GM18870 (cell line): ENCODE data around the gene TMEM30B.
A peak's percentile ranks its signal among the peaks of the same experiment; 100 is the strongest.
"Not testable (repeated sequence)": the region's sequence is repeated elsewhere in the genome, so short reads cannot be mapped to it uniquely, and the experiment has no call there.

ENCODE experiments used
- ATAC-seq: cut with Tn5 transposase; IDR thresholded peaks from one replicate; pipeline ENCODE4 v1.9.1; 2021; ENCODE audit warnings: moderate library complexity; ENCODE audit not compliant: unreplicated experiment

Gene TMEM30B

GRCh38 chr14:61281186-61281947 is at the start of gene TMEM30B:
TSS of gene TMEM30B (minus strand) at chr14:61281338. CDS start at chr14:61281147, 191 bp downstream.
- ATAC-seq = no peak

- ATAC-seq = peak; percentile 49
These were observed 49.4 kb upstream of the TMEM30B start for GRCh38 chr14:61330511-61330910.

GRCh38 chr14:61329478-61330051 is 48.4 kb upstream of the TMEM30B start:
- no peak for ATAC-seq

GRCh38 chr14:61328626-61329262 is 47.6 kb upstream of the TMEM30B start:
- no peak for ATAC-seq

GRCh38 chr14:61326847-61327246 is 45.7 kb upstream of the TMEM30B start:
- ATAC-seq = no peak

GRCh38 chr14:61326146-61326545 is 45.0 kb upstream of the TMEM30B start:
- ATAC-seq = no peak

GRCh38 chr14:61325166-61325565 is 44.0 kb upstream of the TMEM30B start:
- no peak for ATAC-seq

- ATAC-seq = no peak
These were observed 42.8 kb upstream of the TMEM30B start for GRCh38 chr14:61323970-61324369.

GRCh38 chr14:61322799-61323290 is 41.7 kb upstream of the TMEM30B start:
- ATAC-seq = no peak

GRCh38 chr14:61322011-61322798 is 41.1 kb upstream of the TMEM30B start:
- ATAC-seq = no peak

GRCh38 chr14:61321385-61322010 is 40.4 kb upstream of the TMEM30B start, which contains the start of gene PRKCH:
TSS of gene PRKCH (plus strand) at chr14:61321579. CDS start at chr14:61322102, 523 bp downstream.
- ATAC-seq = no peak

GRCh38 chr14:61320806-61321384 is 39.8 kb upstream of the TMEM30B start:
- no peak for ATAC-seq

- ATAC-seq = not testable (repeated sequence)
These were observed 39.0 kb upstream of the TMEM30B start for GRCh38 chr14:61320170-61320569.

- no peak for ATAC-seq
These were observed 38.6 kb upstream of the TMEM30B start for GRCh38 chr14:61319706-61320105.

- no peak for ATAC-seq
These were observed 37.9 kb upstream of the TMEM30B start for GRCh38 chr14:61319086-61319485.

GRCh38 chr14:61315313-61315712 is 34.2 kb upstream of the TMEM30B start:
- ATAC-seq = no peak

GRCh38 chr14:61308701-61309100 is 27.6 kb upstream of the TMEM30B start:
- not testable (repeated sequence) for ATAC-seq

GRCh38 chr14:61308198-61308597 is 27.1 kb upstream of the TMEM30B start:
- ATAC-seq = no peak

- ATAC-seq = no peak
These were observed 23.6 kb upstream of the TMEM30B start for GRCh38 chr14:61304688-61305087.

GRCh38 chr14:61300754-61301153 is 19.6 kb upstream of the TMEM30B start:
- ATAC-seq = no peak
